ENCODE results near the gene FAM107B. TPM values are rescaled to one million over a fixed set of nuclear protein-coding genes. Genes with fewer than 3 reads are reported as not detected.

Gene FAM107B
- total and polyA plus RNA-seq, 4 donors = 24.9 to 58.1 (median 30.9) TPM

DNA sequence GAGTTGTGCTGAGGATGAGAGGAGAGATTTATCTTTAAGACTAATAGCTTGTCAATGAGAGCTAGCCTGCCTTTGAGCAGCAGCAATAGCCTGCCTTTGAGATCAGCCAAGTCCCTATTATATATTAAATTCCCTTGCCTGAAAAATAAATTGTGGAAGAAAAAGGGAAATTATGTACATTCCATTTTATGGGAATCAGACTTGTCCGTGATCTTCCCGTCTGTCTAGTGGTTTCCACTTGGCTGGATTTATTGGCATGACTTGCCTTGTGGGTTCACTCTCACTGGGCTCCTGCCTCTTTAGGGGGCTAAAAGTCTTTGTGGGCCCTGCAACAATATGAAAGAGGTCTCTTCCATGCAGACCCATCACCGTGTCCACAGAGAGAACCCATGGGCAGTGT lies 272.3 kb downstream of the FAM107B start:
- no peak for TF ChIP-seq EGR1 (IDR thresholded peaks at IDR 0.05; ENCODE audit: low read depth in 2 of 2)
- TF ChIP-seq GABPA (IDR thresholded peaks at IDR 0.05 in 1 of 2, conservative IDR thresholded peaks at IDR 0.05 in 1 of 2) = no peak
- no peak for TF ChIP-seq HNF4A (conservative IDR thresholded peaks at IDR 0.05)
- TF ChIP-seq FOXA2 (IDR thresholded peaks at IDR 0.05) = no peak
- TF ChIP-seq, protein P1, sequence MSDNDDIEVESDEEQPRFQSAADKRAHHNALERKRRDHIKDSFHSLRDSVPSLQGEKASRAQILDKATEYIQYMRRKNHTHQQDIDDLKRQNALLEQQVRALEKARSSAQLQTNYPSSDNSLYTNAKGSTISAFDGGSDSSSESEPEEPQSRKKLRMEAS (IDR thresholded peaks at IDR 0.05) = no peak
- TF ChIP-seq SP1 (IDR thresholded peaks at IDR 0.05) = no peak
- TF ChIP-seq HNF4G (IDR thresholded peaks at IDR 0.05) = no peak
- no peak for TF ChIP-seq FOXA1 (IDR thresholded peaks at IDR 0.05)
- no peak for TF ChIP-seq YY1 (IDR thresholded peaks at IDR 0.05)
- no peak for TF ChIP-seq TAF1 (conservative IDR thresholded peaks at IDR 0.05)
- H3K27ac ChIP-seq (ENCODE audit: low read depth in 1 of 2, low read length in 2 of 2) = no peak overlapping the region
- H3K9ac ChIP-seq (ENCODE audit: low read depth in 1 of 2, low read length in 2 of 2) = no peak overlapping the region
- H3K36me3 ChIP-seq (ENCODE audit: control insufficient read depth in 4 of 4, insufficient read depth in 3 of 4, low read depth in 1 of 4, low read length in 3 of 4) = no peaks in the 10 kb centered on the region
- no peaks in the 10 kb centered on the region for H3K4me1 ChIP-seq (ENCODE audit: control insufficient read depth in 4 of 4, insufficient read depth in 4 of 4, low read length in 3 of 4)
- DNase-seq (ENCODE audit: low spot score) = no peak
- WGBS = 89% methylated on average over 3 of the region's 3 CpGs
- H3K9me3 ChIP-seq (ENCODE audit: control insufficient read depth in 4 of 4, low read length in 3 of 4) = no peaks in the 10 kb centered on the region
- H3K4me3 ChIP-seq (ENCODE audit: low read depth in 1 of 3, low read length in 3 of 3) = no peak overlapping the region
- no peaks in the 10 kb centered on the region for H3K27me3 ChIP-seq (ENCODE audit: control insufficient read depth in 4 of 4, insufficient read depth in 4 of 4, low read length in 3 of 4)

GRCh38 chr10:14500172-14500765 lies 274.4 kb downstream of the FAM107B start:
- DNase-seq (ENCODE audit: low spot score) = no peak
- Histone ChIP-seq H3K9me3 (ENCODE audit: control insufficient read depth in 4 of 4, low read length in 3 of 4) (no peaks in the 10 kb centered on the region), H3K27me3 (ENCODE audit: control insufficient read depth in 4 of 4, insufficient read depth in 4 of 4, low read length in 3 of 4) (no peaks in the 10 kb centered on the region), H3K27ac (ENCODE audit: low read depth in 1 of 2, low read length in 2 of 2) (no peak overlapping the region), H3K9ac (ENCODE audit: low read depth in 1 of 2, low read length in 2 of 2) (no peak overlapping the region), H3K4me1 (ENCODE audit: control insufficient read depth in 4 of 4, insufficient read depth in 4 of 4, low read length in 3 of 4) (no peaks in the 10 kb centered on the region), H3K4me3 (ENCODE audit: low read depth in 1 of 3, low read length in 3 of 3) (no peak overlapping the region), H3K36me3 (ENCODE audit: control insufficient read depth in 4 of 4, insufficient read depth in 3 of 4, low read depth in 1 of 4, low read length in 3 of 4) (no peaks in the 10 kb centered on the region)
- WGBS = 66% methylated on average over 9 of the region's 9 CpGs
- TF ChIP-seq, protein P2, sequence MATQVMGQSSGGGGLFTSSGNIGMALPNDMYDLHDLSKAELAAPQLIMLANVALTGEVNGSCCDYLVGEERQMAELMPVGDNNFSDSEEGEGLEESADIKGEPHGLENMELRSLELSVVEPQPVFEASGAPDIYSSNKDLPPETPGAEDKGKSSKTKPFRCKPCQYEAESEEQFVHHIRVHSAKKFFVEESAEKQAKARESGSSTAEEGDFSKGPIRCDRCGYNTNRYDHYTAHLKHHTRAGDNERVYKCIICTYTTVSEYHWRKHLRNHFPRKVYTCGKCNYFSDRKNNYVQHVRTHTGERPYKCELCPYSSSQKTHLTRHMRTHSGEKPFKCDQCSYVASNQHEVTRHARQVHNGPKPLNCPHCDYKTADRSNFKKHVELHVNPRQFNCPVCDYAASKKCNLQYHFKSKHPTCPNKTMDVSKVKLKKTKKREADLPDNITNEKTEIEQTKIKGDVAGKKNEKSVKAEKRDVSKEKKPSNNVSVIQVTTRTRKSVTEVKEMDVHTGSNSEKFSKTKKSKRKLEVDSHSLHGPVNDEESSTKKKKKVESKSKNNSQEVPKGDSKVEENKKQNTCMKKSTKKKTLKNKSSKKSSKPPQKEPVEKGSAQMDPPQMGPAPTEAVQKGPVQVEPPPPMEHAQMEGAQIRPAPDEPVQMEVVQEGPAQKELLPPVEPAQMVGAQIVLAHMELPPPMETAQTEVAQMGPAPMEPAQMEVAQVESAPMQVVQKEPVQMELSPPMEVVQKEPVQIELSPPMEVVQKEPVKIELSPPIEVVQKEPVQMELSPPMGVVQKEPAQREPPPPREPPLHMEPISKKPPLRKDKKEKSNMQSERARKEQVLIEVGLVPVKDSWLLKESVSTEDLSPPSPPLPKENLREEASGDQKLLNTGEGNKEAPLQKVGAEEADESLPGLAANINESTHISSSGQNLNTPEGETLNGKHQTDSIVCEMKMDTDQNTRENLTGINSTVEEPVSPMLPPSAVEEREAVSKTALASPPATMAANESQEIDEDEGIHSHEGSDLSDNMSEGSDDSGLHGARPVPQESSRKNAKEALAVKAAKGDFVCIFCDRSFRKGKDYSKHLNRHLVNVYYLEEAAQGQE (IDR thresholded peaks at IDR 0.05) = no peak
- TF ChIP-seq HNF4A (conservative IDR thresholded peaks at IDR 0.05) (no peak), ZBTB33 (IDR thresholded peaks at IDR 0.05) (no peak), EGR1 (IDR thresholded peaks at IDR 0.05; ENCODE audit: low read depth in 2 of 2) (no peak), TAF1 (conservative IDR thresholded peaks at IDR 0.05) (no peak), RXRA (IDR thresholded peaks at IDR 0.05) (no peak), YY1 (IDR thresholded peaks at IDR 0.05) (no peak), HNF4G (IDR thresholded peaks at IDR 0.05) (no peak), SP1 (IDR thresholded peaks at IDR 0.05) (no peak), FOXA2 (IDR thresholded peaks at IDR 0.05) (no peak), ATF3 (IDR thresholded peaks at IDR 0.05) (no peak), GABPA (IDR thresholded peaks at IDR 0.05 in 1 of 2, conservative IDR thresholded peaks at IDR 0.05 in 1 of 2) (no peak), JUND (IDR thresholded peaks at IDR 0.05) (no peak), NR2F2 (IDR thresholded peaks at IDR 0.05) (no peak)
- TF ChIP-seq, protein P3, sequence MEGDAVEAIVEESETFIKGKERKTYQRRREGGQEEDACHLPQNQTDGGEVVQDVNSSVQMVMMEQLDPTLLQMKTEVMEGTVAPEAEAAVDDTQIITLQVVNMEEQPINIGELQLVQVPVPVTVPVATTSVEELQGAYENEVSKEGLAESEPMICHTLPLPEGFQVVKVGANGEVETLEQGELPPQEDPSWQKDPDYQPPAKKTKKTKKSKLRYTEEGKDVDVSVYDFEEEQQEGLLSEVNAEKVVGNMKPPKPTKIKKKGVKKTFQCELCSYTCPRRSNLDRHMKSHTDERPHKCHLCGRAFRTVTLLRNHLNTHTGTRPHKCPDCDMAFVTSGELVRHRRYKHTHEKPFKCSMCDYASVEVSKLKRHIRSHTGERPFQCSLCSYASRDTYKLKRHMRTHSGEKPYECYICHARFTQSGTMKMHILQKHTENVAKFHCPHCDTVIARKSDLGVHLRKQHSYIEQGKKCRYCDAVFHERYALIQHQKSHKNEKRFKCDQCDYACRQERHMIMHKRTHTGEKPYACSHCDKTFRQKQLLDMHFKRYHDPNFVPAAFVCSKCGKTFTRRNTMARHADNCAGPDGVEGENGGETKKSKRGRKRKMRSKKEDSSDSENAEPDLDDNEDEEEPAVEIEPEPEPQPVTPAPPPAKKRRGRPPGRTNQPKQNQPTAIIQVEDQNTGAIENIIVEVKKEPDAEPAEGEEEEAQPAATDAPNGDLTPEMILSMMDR (IDR thresholded peaks at IDR 0.05; ENCODE audit: low read depth, low read length, missing input control) = no peak
